ENCODE results near the gene PLXNA2. TPM values are rescaled to one million over a fixed set of nuclear protein-coding genes. Genes with fewer than 3 reads are reported as not detected.

PLXNA2 gene
- total RNA-seq, 1 donor from 2014 or later = 54.8 TPM

DNA sequence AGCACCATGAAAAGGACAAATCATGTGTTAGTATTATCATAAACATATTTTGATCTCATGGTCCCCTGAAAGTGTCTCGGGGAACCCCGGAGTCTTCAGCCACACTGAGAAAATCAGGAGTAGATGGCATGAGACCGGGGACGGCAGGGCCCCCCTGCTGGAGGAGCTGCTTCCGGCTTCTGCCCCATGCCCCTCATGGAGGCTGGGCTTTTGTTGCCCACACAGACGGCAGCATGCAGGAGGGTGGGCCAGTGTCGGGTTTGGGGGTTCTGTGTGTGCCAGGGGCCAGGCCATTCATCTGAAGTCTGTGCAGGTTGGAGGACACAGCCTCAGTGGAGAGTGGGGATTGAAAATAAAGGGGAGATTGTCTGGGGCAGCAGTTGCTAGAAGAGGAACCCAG, 258.2 kb downstream of the PLXNA2 start:
- no peak for DNase-seq

DNA sequence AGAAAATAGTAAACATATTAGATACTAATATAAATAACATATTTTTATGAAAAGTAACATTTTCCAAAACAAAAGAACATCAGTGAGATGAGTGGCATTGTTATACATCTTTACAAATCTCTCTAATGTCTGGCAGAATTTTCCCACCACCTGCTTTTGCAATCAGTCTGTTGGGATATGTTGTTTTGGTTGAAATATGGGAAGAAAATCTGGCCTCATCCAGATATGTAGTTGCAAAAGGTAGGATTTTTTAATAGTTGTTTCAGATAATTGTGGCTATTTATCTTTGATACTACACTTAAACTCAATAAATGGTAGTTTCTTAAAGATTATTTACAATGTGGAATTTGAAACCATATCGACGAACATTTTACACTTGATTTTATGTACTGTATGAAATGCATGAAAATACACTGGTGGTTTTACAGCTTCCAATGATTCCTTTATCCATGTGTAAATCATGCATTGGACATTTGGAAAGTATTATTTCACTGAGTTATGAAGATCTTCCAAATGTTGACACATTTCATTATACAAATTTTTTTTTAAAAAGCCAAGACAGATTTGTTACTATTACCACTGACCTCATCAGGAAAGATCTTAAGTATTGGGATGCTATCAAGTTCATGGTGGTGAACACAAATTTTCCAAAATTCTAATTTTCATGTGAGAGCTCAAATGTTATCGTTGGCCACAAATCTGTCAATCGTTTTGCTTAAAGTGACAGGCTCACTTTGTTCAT, 259.2 kb downstream of the PLXNA2 start:
- DNase-seq = no peak

DNA sequence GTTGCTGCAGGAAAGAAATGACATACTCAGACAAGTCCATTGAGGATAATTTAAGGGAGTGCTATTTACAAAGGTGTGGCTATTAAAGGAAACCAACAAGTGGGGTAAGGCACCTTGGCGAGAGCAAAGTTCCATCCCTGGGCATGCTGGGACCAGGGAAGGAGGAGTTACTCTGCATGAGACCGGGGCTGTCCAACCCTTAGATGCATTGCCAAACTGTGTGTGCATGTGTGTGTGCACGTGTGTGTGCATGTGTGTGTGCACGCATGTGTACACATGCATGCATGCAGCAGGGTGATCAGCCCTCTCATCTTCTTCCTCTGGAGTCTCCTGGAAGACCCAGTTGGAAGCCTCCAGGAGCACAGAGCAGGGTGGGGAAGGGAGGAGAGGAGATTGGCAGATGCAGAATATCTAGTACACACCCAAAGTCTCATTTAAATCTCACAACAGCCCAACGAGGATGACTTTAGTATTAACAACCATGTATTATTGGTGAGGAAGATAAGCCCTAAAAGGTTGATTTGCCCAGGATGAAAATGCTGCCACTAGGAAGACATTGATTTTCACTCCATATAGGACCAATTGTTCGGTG, 261.0 kb downstream of the PLXNA2 start:
- no peak for DNase-seq

- peak; percentile 54 for DNase-seq
These were observed 262.2 kb downstream of the PLXNA2 start for GRCh38 chr1:207981976-207982375.

GRCh38 chr1:207978441-207978840, 265.7 kb downstream of the PLXNA2 start:
- DNase-seq = no peak

- DNase-seq = no peak
These were observed 266.3 kb downstream of the PLXNA2 start for GRCh38 chr1:207977876-207978275.

DNA sequence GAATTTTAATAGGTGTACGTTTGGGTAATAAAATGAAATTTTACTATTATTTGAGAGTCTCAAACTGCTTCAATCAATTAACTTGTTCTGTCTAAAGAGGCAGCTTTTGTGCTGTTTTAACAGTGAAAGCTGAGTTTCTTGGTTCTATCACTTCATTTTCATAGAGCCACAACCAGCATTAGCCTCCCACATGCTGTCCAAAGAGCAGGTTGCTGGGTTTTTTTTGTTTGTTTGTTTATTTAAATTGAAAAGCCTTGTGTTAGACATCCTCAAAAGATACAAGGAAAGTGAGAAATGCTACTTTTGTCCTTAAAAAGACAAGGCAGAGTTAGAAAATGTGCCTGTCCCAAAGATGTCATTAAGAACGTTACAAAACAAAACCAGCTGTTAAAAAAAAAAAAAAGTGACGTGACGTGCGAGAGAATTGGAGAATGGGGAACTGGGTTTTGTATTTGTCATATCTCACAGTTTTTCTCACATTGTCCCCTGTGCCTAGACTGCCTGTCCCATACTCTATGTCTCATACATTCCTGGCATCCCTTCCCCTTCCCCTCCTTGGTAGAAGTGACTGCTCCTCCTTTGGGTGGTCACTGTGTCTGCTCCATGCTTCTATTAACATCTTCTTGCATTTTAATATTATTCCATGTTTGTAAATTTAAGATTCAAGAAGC, 270.2 kb downstream of the PLXNA2 start:
- no peak for DNase-seq

- DNase-seq = no peak
These were observed 271.8 kb downstream of the PLXNA2 start for GRCh38 chr1:207972337-207972736.

All from dermis blood vessel endothelial cell (primary cell).